Prostate gland (tissue), 2 donors: ENCODE results near the gene CCDC148. TPM values are rescaled to one million over a fixed set of nuclear protein-coding genes. Genes with fewer than 3 reads are reported as not detected.
A peak's percentile ranks its signal among the peaks of the same experiment; 100 is the strongest.

Source experiments
- DNase-seq: peaks from one replicate; pipeline ENCODE4 v3.0.0-alpha.2; 2019; ENCODE audit warnings: low spot score
- H3K27ac ChIP-seq, 2 donors: fragments of 200-600 bp; sonication (generic); 2 replicates each; pipeline ENCODE4 v1.5.1; 2017 to 2019
- H3K27me3 ChIP-seq: fragments of 200-600 bp; sonication (generic); replicated peaks from 2 replicates; pipeline ENCODE4 v1.5.1; 2019; ENCODE audit not compliant: insufficient read depth
- H3K36me3 ChIP-seq, 2 donors: fragments of 200-600 bp; sonication (generic); 1 replicate in 1 of 2; 2 replicates in 1 of 2; pipeline versions ENCODE4 v1.5.1 to v1.8.1; 2017 to 2019
- H3K4me1 ChIP-seq: fragments of 200-600 bp; sonication (generic); replicated peaks from 2 replicates; pipeline ENCODE4 v1.5.1; 2019
- H3K4me3 ChIP-seq, 2 donors: fragments of 200-600 bp; sonication (generic); 2 replicates each; pipeline ENCODE4 v1.5.1; 2017 to 2019
- H3K9me3 ChIP-seq: fragments of 200-600 bp; sonication (generic); 2 replicates; pipeline ENCODE4 v1.5.1; 2017
- CTCF ChIP-seq, 4 experiments: fragments of 200-600 bp in 2 of 4; fragments of 450-650 bp in 2 of 4; sonication (generic) in 2 of 4; IDR thresholded peaks; 1 replicate in 3 of 4; 2 replicates in 1 of 4; pipeline ENCODE4 v1.5.1; 2016 to 2019; ENCODE audit warnings: antibody characterized with exemption in 4 of 4, mild to moderate bottlenecking in 2 of 4, moderate library complexity in 2 of 4
- POLR2A ChIP-seq: fragments of 450-650 bp; IDR thresholded peaks from one replicate; pipeline ENCODE4 v1.6.1; 2016; ENCODE audit warnings: antibody characterized with exemption, mild to moderate bottlenecking
- POLR2AphosphoS5 ChIP-seq: sonication (generic); formaldehyde crosslinking; IDR thresholded peaks from one replicate; pipeline ENCODE4 v1.6.1; 2017; ENCODE audit warnings: antibody characterized with exemption
- WGBS: methylation state at CpG from one replicate; pipeline ENCODE4 v1.1.5; 2018; 5-methylcytosine and 5-hydroxymethylcytosine counted together
- intact Hi-C: fragments of 100-400 bp; cut with DNase I; formaldehyde crosslinking; loops from one replicate; pipeline ENCODE4 v1.14.2; 2022
- total RNA-seq, 2 donors: library from RNA; depleted of rRNA; stranded (reverse); fragments of >200 nt; gene quantifications; one replicate each; pipeline ENCODE4 v1.1.0, GENCODE V29; 2016

Gene CCDC148
- total RNA-seq, 2 donors from 2014 or later: 1.5 to 1.6 TPM

- Histone ChIP-seq H3K4me3 (no peak overlapping the region), H3K4me1 (no peaks in the 10 kb centered on the region), H3K27ac (no peak overlapping the region), H3K36me3 (no peaks in the 10 kb centered on the region), H3K27me3 (no peaks in the 10 kb centered on the region), H3K9me3 (no peaks in the 10 kb centered on the region)
- TF ChIP-seq CTCF (IDR thresholded peaks at IDR 0.05): no peak
- TF ChIP-seq POLR2AphosphoS5: no peak
- no peak for TF ChIP-seq POLR2A
- DNase-seq: no peak
- WGBS: 93% methylated on average over 5 of the region's 5 CpGs
- intact Hi-C loops: no loop called here
Observed at GRCh38 chr2:158325031-158325781, 131.3 kb downstream of the CCDC148 start.

GRCh38 chr2:158323381-158323780 lies 133.2 kb downstream of the CCDC148 start:
- DNase-seq: no peak
- Histone ChIP-seq H3K27me3 (no peaks in the 10 kb centered on the region), H3K4me1 (no peaks in the 10 kb centered on the region), H3K36me3 (no peaks in the 10 kb centered on the region), H3K27ac (no peak overlapping the region), H3K9me3 (no peaks in the 10 kb centered on the region), H3K4me3 (no peak overlapping the region)
- TF ChIP-seq POLR2AphosphoS5 (no peak), CTCF (IDR thresholded peaks at IDR 0.05) (no peak), POLR2A (no peak)
- WGBS: 100% methylated on average over 1 of the region's 1 CpG
- intact Hi-C loops: no loop called here

- WGBS: 5% methylated on average over 3 of the region's 3 CpGs
- TF ChIP-seq POLR2A: no peak
- TF ChIP-seq POLR2AphosphoS5: peak; percentile 56
- TF ChIP-seq CTCF (IDR thresholded peaks at IDR 0.05): no peak
- Histone ChIP-seq H3K4me1 (no peaks in the 10 kb centered on the region), H3K4me3 (no peak overlapping the region), H3K36me3 (no peaks in the 10 kb centered on the region), H3K27me3 (no peaks in the 10 kb centered on the region), H3K27ac (no peak overlapping the region), H3K9me3 (no peaks in the 10 kb centered on the region)
- intact Hi-C loops: no loop called here
- DNase-seq: peak; percentile 61
Observed at GRCh38 chr2:158321264-158321663, 135.3 kb downstream of the CCDC148 start.

GRCh38 chr2:158319269-158319668 lies 137.3 kb downstream of the CCDC148 start:
- no peak for DNase-seq
- H3K36me3 ChIP-seq: no peaks in the 10 kb centered on the region
- WGBS: 81% methylated on average over 1 of the region's 1 CpG
- TF ChIP-seq POLR2AphosphoS5: no peak
- no peaks in the 10 kb centered on the region for H3K4me1 ChIP-seq
- no peaks in the 10 kb centered on the region for H3K9me3 ChIP-seq
- H3K27me3 ChIP-seq: no peaks in the 10 kb centered on the region
- intact Hi-C loops: no loop called here
- H3K27ac ChIP-seq: no peak overlapping the region
- no peak overlapping the region for H3K4me3 ChIP-seq

GRCh38 chr2:158317642-158318041 lies 138.9 kb downstream of the CCDC148 start:
- no peaks in the 10 kb centered on the region for H3K36me3 ChIP-seq
- DNase-seq: no peak
- H3K27ac ChIP-seq: no peak overlapping the region
- TF ChIP-seq CTCF (IDR thresholded peaks at IDR 0.05) (no peak), POLR2AphosphoS5 (no peak), POLR2A (no peak)
- 96% methylated on average over 2 of the region's 2 CpGs for WGBS
- no peak overlapping the region for H3K4me3 ChIP-seq
- H3K4me1 ChIP-seq: no peaks in the 10 kb centered on the region
- no peaks in the 10 kb centered on the region for H3K27me3 ChIP-seq
- intact Hi-C loops: no loop called here
- no peaks in the 10 kb centered on the region for H3K9me3 ChIP-seq
